Occipital lobe (tissue), 3 donors: ENCODE results near the gene ELP5. TPM values are rescaled to one million over a fixed set of nuclear protein-coding genes. Genes with fewer than 3 reads are reported as not detected.

Experiments
- DNase-seq: peaks from one replicate; lab custom pipeline; 2025; lab: John Stamatoyannopoulos, UW
- small RNA-seq: library from RNA; depleted of rRNA; stranded (forward); fragments of <200 nt; gene quantifications from one replicate; pipeline ENCODE3, GENCODE V24; 2014
- total RNA-seq: library from RNA; depleted of rRNA; stranded (reverse); fragments of >200 nt; gene quantifications from one replicate; pipeline ENCODE4 v1.2.3, GENCODE V29; 2014

ELP5 gene
- total RNA-seq, 1 donor from 2014 or later: 25.4 TPM

- peak; percentile 29 for DNase-seq
These were observed 56.8 kb downstream of the ELP5 start for GRCh38 chr17:7308625-7309433.

Small RNA genes within 50 kb of the gene (small RNA-seq; reads per million reads assigned to genes)
- gene MIR324: 5.4 reads per million, percentile 90 among the genes with 10 or more reads in this experiment
- not detected for gene RF00019

Other genes with a start within 250 kb of the ELP5 start
- 46.0 TPM for gene RNASEK, start 239.6 kb upstream of the ELP5 start, total RNA-seq
- gene BCL6B, start 229.2 kb upstream of the ELP5 start, total RNA-seq: 1.4 TPM
- gene SLC16A13, start 216.2 kb upstream of the ELP5 start, total RNA-seq: 0.47 TPM
- 0.31 TPM for gene SLC16A11, start 208.1 kb upstream of the ELP5 start, total RNA-seq
- gene CLEC10A, start 172.0 kb upstream of the ELP5 start, total RNA-seq: not detected
- not detected for gene ASGR2, start 137.4 kb upstream of the ELP5 start, total RNA-seq
- 15.6 TPM for gene ASGR1, start 72.8 kb upstream of the ELP5 start, total RNA-seq
- 131 TPM for gene DLG4, start 32.4 kb upstream of the ELP5 start, total RNA-seq
- gene ACADVL, start 32.3 kb upstream of the ELP5 start, total RNA-seq: 77.2 TPM
- 49.1 TPM for gene DVL2, start 17.7 kb upstream of the ELP5 start, total RNA-seq
- gene PHF23, start 12.8 kb upstream of the ELP5 start, total RNA-seq: 33.7 TPM
- 93.3 TPM for gene GABARAP, start 9.8 kb upstream of the ELP5 start, total RNA-seq
- gene CTDNEP1, start 481 bp upstream of the ELP5 start, total RNA-seq: 26.5 TPM
- gene CLDN7, start 10.3 kb downstream of the ELP5 start, total RNA-seq: 0.16 TPM
- gene SLC2A4, start 29.5 kb downstream of the ELP5 start, total RNA-seq: 0.16 TPM
- gene YBX2, start 42.4 kb downstream of the ELP5 start, total RNA-seq: 2.7 TPM
- gene EIF5A, start 55.4 kb downstream of the ELP5 start, total RNA-seq: 156 TPM
- gene GPS2, start 63.1 kb downstream of the ELP5 start, total RNA-seq: 29.5 TPM
- gene NEURL4, start 77.1 kb downstream of the ELP5 start, total RNA-seq: 46.6 TPM
- gene ACAP1, start 84.3 kb downstream of the ELP5 start, total RNA-seq: not detected
- gene KCTD11, start 99.9 kb downstream of the ELP5 start, total RNA-seq: 3.9 TPM
- not detected for gene TMEM95, start 102.9 kb downstream of the ELP5 start, total RNA-seq
- 0.94 TPM for gene TNK1, start 128.9 kb downstream of the ELP5 start, total RNA-seq
- gene PLSCR3, start 142.3 kb downstream of the ELP5 start, total RNA-seq: 10.0 TPM
- gene TMEM256, start 151.9 kb downstream of the ELP5 start, total RNA-seq: 55.2 TPM
- gene NLGN2, start 155.6 kb downstream of the ELP5 start, total RNA-seq: 9.2 TPM
- not detected for gene SPEM1, start 168.1 kb downstream of the ELP5 start, total RNA-seq
- not detected for gene SPEM2, start 173.4 kb downstream of the ELP5 start, total RNA-seq
- gene SPEM3, start 176.6 kb downstream of the ELP5 start, total RNA-seq: not detected
- 3.7 TPM for gene TMEM102, start 183.2 kb downstream of the ELP5 start, total RNA-seq
- gene FGF11, start 187.3 kb downstream of the ELP5 start, total RNA-seq: 18.2 TPM
- gene CHRNB1, start 192.8 kb downstream of the ELP5 start, total RNA-seq: 17.2 TPM
- 17.6 TPM for gene ZBTB4, start 227.4 kb downstream of the ELP5 start, total RNA-seq
- not detected for gene SLC35G6, start 229.2 kb downstream of the ELP5 start, total RNA-seq
- gene POLR2A, start 232.2 kb downstream of the ELP5 start, total RNA-seq: 54.6 TPM